ENCODE data around the gene TNPO3.

DNA sequence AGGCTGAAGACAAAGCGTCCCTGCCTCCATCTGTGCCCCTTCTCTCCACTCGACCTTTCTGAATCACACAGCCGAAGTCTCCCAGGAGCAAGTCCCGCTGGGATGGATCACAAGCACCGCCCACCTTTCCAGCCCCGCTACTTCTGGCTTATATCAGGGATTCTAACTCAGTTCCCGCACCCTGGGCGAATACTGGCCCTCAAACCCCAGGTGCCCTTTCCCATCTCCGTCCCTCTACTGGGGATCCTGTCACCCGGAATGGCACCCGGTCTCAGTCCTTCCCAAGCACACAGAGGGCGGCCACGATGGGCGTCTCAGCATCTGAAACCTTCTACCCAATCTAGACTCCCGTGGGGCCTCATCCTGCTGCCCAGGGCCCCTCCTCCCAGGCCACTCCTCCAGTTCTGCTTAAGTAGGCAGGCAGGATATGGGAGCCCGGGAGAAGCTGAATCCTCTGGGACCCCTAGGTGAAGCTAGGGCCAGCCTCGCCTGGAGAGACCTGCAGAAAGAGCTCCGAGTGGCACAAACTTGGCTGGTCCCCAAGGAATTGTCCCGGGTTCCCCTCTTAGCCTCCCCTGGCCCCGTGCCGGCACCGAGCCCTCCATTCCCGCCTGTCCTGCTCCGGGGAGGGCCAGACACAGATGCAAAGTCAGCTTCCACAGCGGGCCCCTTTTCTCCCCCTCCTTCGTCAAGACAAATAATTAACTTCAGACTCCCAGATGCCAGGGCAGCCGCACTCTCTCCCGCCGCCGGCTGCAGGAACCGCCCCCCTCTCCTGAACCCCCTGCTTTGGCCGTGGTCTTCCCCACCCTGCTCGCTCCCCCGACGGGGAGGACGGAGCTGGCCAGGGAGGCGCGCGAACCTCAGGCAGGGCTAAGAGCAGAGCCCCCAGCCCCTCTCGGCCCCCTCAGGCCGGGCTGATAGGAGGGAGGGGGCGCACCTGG, 145.0 kb downstream of the TNPO3 start:
- TF ChIP-seq, protein P1, sequence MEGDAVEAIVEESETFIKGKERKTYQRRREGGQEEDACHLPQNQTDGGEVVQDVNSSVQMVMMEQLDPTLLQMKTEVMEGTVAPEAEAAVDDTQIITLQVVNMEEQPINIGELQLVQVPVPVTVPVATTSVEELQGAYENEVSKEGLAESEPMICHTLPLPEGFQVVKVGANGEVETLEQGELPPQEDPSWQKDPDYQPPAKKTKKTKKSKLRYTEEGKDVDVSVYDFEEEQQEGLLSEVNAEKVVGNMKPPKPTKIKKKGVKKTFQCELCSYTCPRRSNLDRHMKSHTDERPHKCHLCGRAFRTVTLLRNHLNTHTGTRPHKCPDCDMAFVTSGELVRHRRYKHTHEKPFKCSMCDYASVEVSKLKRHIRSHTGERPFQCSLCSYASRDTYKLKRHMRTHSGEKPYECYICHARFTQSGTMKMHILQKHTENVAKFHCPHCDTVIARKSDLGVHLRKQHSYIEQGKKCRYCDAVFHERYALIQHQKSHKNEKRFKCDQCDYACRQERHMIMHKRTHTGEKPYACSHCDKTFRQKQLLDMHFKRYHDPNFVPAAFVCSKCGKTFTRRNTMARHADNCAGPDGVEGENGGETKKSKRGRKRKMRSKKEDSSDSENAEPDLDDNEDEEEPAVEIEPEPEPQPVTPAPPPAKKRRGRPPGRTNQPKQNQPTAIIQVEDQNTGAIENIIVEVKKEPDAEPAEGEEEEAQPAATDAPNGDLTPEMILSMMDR (conservative IDR thresholded peaks at IDR 0.05; ENCODE audit: low read depth, low read length): no peak
- no peak for TF ChIP-seq FOS (IDR thresholded peaks at IDR 0.05; ENCODE audit: low read depth, low read length)
- TF ChIP-seq POLR2A (IDR thresholded peaks at IDR 0.05; ENCODE audit: low read depth, low read length): no peak
- TF ChIP-seq, protein P2, sequence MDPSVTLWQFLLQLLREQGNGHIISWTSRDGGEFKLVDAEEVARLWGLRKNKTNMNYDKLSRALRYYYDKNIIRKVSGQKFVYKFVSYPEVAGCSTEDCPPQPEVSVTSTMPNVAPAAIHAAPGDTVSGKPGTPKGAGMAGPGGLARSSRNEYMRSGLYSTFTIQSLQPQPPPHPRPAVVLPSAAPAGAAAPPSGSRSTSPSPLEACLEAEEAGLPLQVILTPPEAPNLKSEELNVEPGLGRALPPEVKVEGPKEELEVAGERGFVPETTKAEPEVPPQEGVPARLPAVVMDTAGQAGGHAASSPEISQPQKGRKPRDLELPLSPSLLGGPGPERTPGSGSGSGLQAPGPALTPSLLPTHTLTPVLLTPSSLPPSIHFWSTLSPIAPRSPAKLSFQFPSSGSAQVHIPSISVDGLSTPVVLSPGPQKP (IDR thresholded peaks at IDR 0.05; ENCODE audit: borderline replicate concordance, low read depth, low read length): no peak
- no peak for TF ChIP-seq NFE2L2 (IDR thresholded peaks at IDR 0.05; ENCODE audit: low read depth, low read length)
- TF ChIP-seq RCOR1 (IDR thresholded peaks at IDR 0.05; ENCODE audit: insufficient replicate concordance, low read length): no peak
- TF ChIP-seq MAFK (IDR thresholded peaks at IDR 0.05; ENCODE audit: low read depth, low read length): no peak
- no peak for TF ChIP-seq BHLHE40 (IDR thresholded peaks at IDR 0.05; ENCODE audit: low read depth, low read length)
- TF ChIP-seq CHD1 (IDR thresholded peaks at IDR 0.05; ENCODE audit: low read depth, low read length): no peak
